Panc1 (cell line): ENCODE measurements around the gene AURKAIP1. TPM values are rescaled to one million over a fixed set of nuclear protein-coding genes. Genes with fewer than 3 reads are reported as not detected.

Experiments
- ATAC-seq: fragments of 200-7000 bp; cut with Tn5 transposase; 2 replicates; pipeline ENCODE4 v1.9.1; 2020; ENCODE audit warnings: mild to moderate bottlenecking, moderate library complexity
- BruUV-seq: library from RNA; stranded (reverse); fragments of 400-500 nt; replicated peaks from 2 replicates; lab custom pipeline; 2021; lab: Mats Ljungman, UMichigan
- CTCF ChIA-PET: fragments of 300-600 bp; sonication (Branson Sonifier 250); formaldehyde crosslinking; loops from one replicate; lab custom pipeline; 2022; ENCODE audit warnings: antibody characterized with exemption; lab: Charles Lee
- POLR2A ChIA-PET: fragments of 300-600 bp; sonication (Branson Sonifier 250); formaldehyde crosslinking; loops from one replicate; lab custom pipeline; 2022; ENCODE audit warnings: antibody characterized with exemption; lab: Charles Lee
- DNase-seq: peaks from one replicate; pipeline ENCODE4 v3.0.0-alpha.2; 2010; ENCODE audit warnings: low read depth, low spot score
- H3K27ac ChIP-seq: 2 replicates; pipeline ENCODE4 v1.5.1; 2011; ENCODE audit warnings: mild to moderate bottlenecking, low read length, inconsistent platforms
- H3K27me3 ChIP-seq: fragments of 200-500 bp; sonication (Bioruptor generic); 2 replicates; pipeline ENCODE4 v1.6.0; 2014; ENCODE audit warnings: low read length, inconsistent platforms; ENCODE audit not compliant: control insufficient read depth, insufficient read depth
- H3K36me3 ChIP-seq: fragments of 200-500 bp; sonication (Bioruptor generic); 2 replicates; pipeline ENCODE4 v1.5.1; 2014; ENCODE audit warnings: inconsistent platforms, mild to moderate bottlenecking, low read length, moderate library complexity; ENCODE audit not compliant: control insufficient read depth, insufficient read depth
- H3K4me1 ChIP-seq: 2 replicates; pipeline ENCODE4 v1.5.1; 2011; ENCODE audit warnings: inconsistent platforms, mild to moderate bottlenecking, low read length, moderate library complexity; ENCODE audit not compliant: control insufficient read depth, insufficient read depth
- H3K4me3 ChIP-seq, 2 experiments: 2 replicates each; pipeline ENCODE4 v1.5.1; 2011 to 2012; ENCODE audit warnings: low read depth in 2 of 2, low read length in 2 of 2, mild to moderate bottlenecking in 2 of 2, inconsistent platforms in 1 of 2, moderate library complexity in 1 of 2
- H3K9me3 ChIP-seq: fragments of 200-500 bp; sonication (Bioruptor generic); 2 replicates; pipeline ENCODE4 v1.5.1; 2014; ENCODE audit warnings: low read depth, mild to moderate bottlenecking, inconsistent platforms, low read length, moderate library complexity; ENCODE audit not compliant: control insufficient read depth, insufficient read depth
- POLR2AphosphoS5 ChIP-seq: IDR thresholded peaks from 2 replicates; pipeline ENCODE4 v1.6.1; 2012; ENCODE audit warnings: mild to moderate bottlenecking, low read depth, low read length, moderate library complexity
- SIN3A ChIP-seq: IDR thresholded peaks from 2 replicates; pipeline ENCODE4 v1.6.1; 2012; ENCODE audit warnings: low read depth, mild to moderate bottlenecking, low read length, moderate library complexity, borderline replicate concordance; ENCODE audit not compliant: insufficient read depth
- TCF7L2 ChIP-seq: IDR thresholded peaks from 2 replicates; pipeline ENCODE4 v1.6.1; 2011; ENCODE audit warnings: mild to moderate bottlenecking, low read depth, low read length, inconsistent platforms
- in situ Hi-C: cut with HindIII; loops from 2 replicates; pipeline ENCODE4 v1.10.0; 2016; ENCODE audit warnings: low sequenced_read_pairs, low pct_unique_long_range_greater_than_20kb
- intact Hi-C: fragments of 100-400 bp; cut with micrococcal nuclease; formaldehyde crosslinking; loops from one replicate; pipeline ENCODE4 v1.10.0; 2022; ENCODE audit not compliant: unreplicated experiment
- total RNA-seq: library from RNA; stranded (reverse); gene quantifications from one replicate; pipeline ENCODE4 v1.2.1, GENCODE V29; 2021; ENCODE audit not compliant: unreplicated experiment
- TF ChIP-seq, protein P1 (sequence below), 2 experiments: IDR thresholded peaks; 2 replicates each; pipeline ENCODE4 v1.6.1; 2011 to 2012; ENCODE audit warnings: low read depth in 2 of 2, control low read depth in 1 of 2, low read length in 1 of 2, mild to moderate bottlenecking in 1 of 2, moderate library complexity in 1 of 2; ENCODE audit not compliant: insufficient read depth in 1 of 2
- TF ChIP-seq, protein P2 (sequence below): fragments of 450-650 bp; IDR thresholded peaks from 2 replicates; pipeline ENCODE4 v1.5.1; 2017; ENCODE audit warnings: mild to moderate bottlenecking

AURKAIP1 gene
- total RNA-seq, 1 experiment from 2014 or later: 335 TPM

DNA sequence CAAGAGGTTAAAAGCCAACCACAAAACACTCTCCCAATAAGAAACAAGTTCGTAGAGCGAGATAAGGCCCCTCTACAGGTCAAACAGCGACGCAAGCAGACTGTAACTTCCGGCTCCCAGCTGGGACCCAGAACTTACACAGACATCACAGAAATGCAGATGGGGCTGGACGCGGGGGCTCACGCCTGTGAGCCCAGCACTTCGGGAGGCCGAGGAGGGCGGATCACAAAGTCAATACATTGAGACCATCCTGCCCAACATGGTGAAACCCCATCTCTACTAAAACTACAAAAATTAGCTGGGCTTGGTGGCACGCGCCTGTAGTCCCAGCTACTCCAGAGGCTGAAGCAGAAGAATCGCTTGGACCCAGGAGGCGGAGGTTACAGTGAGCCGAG is 13.1 kb upstream of the AURKAIP1 start:
- no peak for DNase-seq

GRCh38 chr1:1387098-1388077 is 12.4 kb upstream of the AURKAIP1 start:
- CTCF ChIA-PET: no interaction called here
- no peak overlapping the region for H3K27ac ChIP-seq
- H3K36me3 ChIP-seq: peaks cover 33% of the 10 kb centered on the region
- ATAC-seq: no peak
- no peak overlapping the region for H3K4me3 ChIP-seq
- H3K9me3 ChIP-seq: no peaks in the 10 kb centered on the region
- POLR2A ChIA-PET: no interaction called here
- no peak for DNase-seq
- in situ Hi-C loops: no loop called here
- BruUV-seq: no TSS peak
- no peaks in the 10 kb centered on the region for H3K27me3 ChIP-seq
- H3K4me1 ChIP-seq: no peaks in the 10 kb centered on the region
- no peak for TF ChIP-seq SIN3A
- TF ChIP-seq POLR2AphosphoS5: no peak
- TF ChIP-seq, protein P1, sequence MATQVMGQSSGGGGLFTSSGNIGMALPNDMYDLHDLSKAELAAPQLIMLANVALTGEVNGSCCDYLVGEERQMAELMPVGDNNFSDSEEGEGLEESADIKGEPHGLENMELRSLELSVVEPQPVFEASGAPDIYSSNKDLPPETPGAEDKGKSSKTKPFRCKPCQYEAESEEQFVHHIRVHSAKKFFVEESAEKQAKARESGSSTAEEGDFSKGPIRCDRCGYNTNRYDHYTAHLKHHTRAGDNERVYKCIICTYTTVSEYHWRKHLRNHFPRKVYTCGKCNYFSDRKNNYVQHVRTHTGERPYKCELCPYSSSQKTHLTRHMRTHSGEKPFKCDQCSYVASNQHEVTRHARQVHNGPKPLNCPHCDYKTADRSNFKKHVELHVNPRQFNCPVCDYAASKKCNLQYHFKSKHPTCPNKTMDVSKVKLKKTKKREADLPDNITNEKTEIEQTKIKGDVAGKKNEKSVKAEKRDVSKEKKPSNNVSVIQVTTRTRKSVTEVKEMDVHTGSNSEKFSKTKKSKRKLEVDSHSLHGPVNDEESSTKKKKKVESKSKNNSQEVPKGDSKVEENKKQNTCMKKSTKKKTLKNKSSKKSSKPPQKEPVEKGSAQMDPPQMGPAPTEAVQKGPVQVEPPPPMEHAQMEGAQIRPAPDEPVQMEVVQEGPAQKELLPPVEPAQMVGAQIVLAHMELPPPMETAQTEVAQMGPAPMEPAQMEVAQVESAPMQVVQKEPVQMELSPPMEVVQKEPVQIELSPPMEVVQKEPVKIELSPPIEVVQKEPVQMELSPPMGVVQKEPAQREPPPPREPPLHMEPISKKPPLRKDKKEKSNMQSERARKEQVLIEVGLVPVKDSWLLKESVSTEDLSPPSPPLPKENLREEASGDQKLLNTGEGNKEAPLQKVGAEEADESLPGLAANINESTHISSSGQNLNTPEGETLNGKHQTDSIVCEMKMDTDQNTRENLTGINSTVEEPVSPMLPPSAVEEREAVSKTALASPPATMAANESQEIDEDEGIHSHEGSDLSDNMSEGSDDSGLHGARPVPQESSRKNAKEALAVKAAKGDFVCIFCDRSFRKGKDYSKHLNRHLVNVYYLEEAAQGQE (IDR thresholded peaks at IDR 0.05; ENCODE audit: insufficient read depth in 1 of 2, low read depth in 2 of 2, low read length in 1 of 2): no peak
- TF ChIP-seq, protein P2, sequence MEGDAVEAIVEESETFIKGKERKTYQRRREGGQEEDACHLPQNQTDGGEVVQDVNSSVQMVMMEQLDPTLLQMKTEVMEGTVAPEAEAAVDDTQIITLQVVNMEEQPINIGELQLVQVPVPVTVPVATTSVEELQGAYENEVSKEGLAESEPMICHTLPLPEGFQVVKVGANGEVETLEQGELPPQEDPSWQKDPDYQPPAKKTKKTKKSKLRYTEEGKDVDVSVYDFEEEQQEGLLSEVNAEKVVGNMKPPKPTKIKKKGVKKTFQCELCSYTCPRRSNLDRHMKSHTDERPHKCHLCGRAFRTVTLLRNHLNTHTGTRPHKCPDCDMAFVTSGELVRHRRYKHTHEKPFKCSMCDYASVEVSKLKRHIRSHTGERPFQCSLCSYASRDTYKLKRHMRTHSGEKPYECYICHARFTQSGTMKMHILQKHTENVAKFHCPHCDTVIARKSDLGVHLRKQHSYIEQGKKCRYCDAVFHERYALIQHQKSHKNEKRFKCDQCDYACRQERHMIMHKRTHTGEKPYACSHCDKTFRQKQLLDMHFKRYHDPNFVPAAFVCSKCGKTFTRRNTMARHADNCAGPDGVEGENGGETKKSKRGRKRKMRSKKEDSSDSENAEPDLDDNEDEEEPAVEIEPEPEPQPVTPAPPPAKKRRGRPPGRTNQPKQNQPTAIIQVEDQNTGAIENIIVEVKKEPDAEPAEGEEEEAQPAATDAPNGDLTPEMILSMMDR: no peak
- no peak for TF ChIP-seq TCF7L2
- intact Hi-C loops: no loop called here

More for the DNA sequence above, 13.1 kb upstream of the AURKAIP1 start:
- Histone ChIP-seq H3K4me1 (no peaks in the 10 kb centered on the region), H3K9me3 (no peaks in the 10 kb centered on the region), H3K27me3 (no peaks in the 10 kb centered on the region), H3K4me3 (no peak overlapping the region), H3K36me3 (peaks cover 38% of the 10 kb centered on the region), H3K27ac (no peak overlapping the region)
- in situ Hi-C loops (no loop called here), intact Hi-C loops (no loop called here)
- no TSS peak for BruUV-seq
- ChIA-PET POLR2A (interaction anchor here (0.7 kb wide), 1 partner anchor 14 kb away, joined by 8 read pairs; no protein-coding TSS in a partner anchor), CTCF (no interaction called here)
- no peak for ATAC-seq
- TF ChIP-seq, protein P1 (IDR thresholded peaks at IDR 0.05; ENCODE audit: insufficient read depth in 1 of 2, low read depth in 2 of 2, low read length in 1 of 2): no peak
- no peak for TF ChIP-seq POLR2AphosphoS5
- TF ChIP-seq, protein P2: no peak
